GM23248 (cell line): ENCODE results near the gene EP400. TPM values are rescaled to one million over a fixed set of nuclear protein-coding genes. Genes with fewer than 3 reads are reported as not detected.
"Not testable (repeated sequence)": the region's sequence is repeated elsewhere in the genome, so short reads cannot be mapped to it uniquely, and the experiment has no call there.

Experiments
- DNase-seq: peaks from one replicate; pipeline ENCODE4 v3.0.0-alpha.2; 2015
- H2AFZ ChIP-seq: fragments of 200-600 bp; sonication (generic); 2 replicates; pipeline ENCODE4 v1.6.1; 2016; ENCODE audit warnings: antibody characterized with exemption
- H3F3A ChIP-seq: fragments of 200-600 bp; sonication (generic); 2 replicates; pipeline ENCODE4 v1.6.1; 2016; ENCODE audit warnings: mild to moderate bottlenecking, antibody characterized with exemption, mixed run types; ENCODE audit not compliant: insufficient read depth
- H3K27ac ChIP-seq: fragments of 200-600 bp; sonication (generic); 2 replicates; pipeline ENCODE4 v1.5.1; 2016; ENCODE audit warnings: mild to moderate bottlenecking
- H3K27me3 ChIP-seq: fragments of 200-600 bp; sonication (generic); replicated peaks from 2 replicates; pipeline ENCODE4 v1.6.1; 2016; ENCODE audit warnings: mild to moderate bottlenecking; ENCODE audit not compliant: insufficient read depth
- H3K36me3 ChIP-seq: fragments of 200-600 bp; sonication (generic); 2 replicates; pipeline ENCODE4 v1.6.1; 2016; ENCODE audit warnings: low read depth, mild to moderate bottlenecking
- H3K4me1 ChIP-seq: fragments of 200-600 bp; sonication (generic); 2 replicates; pipeline ENCODE4 v1.6.1; 2016; ENCODE audit warnings: mild to moderate bottlenecking; ENCODE audit not compliant: insufficient read depth
- H3K4me2 ChIP-seq: fragments of 200-600 bp; sonication (generic); one replicate; pipeline ENCODE4 v1.6.1; 2016; ENCODE audit warnings: mild to moderate bottlenecking; ENCODE audit not compliant: unreplicated experiment
- H3K4me3 ChIP-seq: fragments of 200-600 bp; sonication (generic); 2 replicates; pipeline ENCODE4 v1.5.1; 2016; ENCODE audit warnings: mild to moderate bottlenecking
- H3K79me2 ChIP-seq: fragments of 200-600 bp; sonication (generic); 2 replicates; pipeline ENCODE4 v1.6.1; 2016; ENCODE audit warnings: mild to moderate bottlenecking; ENCODE audit not compliant: insufficient read depth
- H3K9ac ChIP-seq: fragments of 200-600 bp; sonication (generic); 2 replicates; pipeline ENCODE4 v1.6.1; 2016; ENCODE audit warnings: mild to moderate bottlenecking
- H3K9me2 ChIP-seq: fragments of 200-600 bp; sonication (generic); 2 replicates; pipeline ENCODE4 v1.6.1; 2016; ENCODE audit warnings: mixed run types, mild to moderate bottlenecking, moderate library complexity; ENCODE audit not compliant: insufficient read depth
- H3K9me3 ChIP-seq: fragments of 200-600 bp; sonication (generic); one replicate; pipeline ENCODE4 v1.6.1; 2017; ENCODE audit warnings: low read depth
- H4K20me1 ChIP-seq: fragments of 200-600 bp; sonication (generic); 2 replicates; pipeline ENCODE4 v1.6.0; 2016; ENCODE audit not compliant: insufficient read depth
- EZH2 ChIP-seq: fragments of 200-600 bp; sonication (generic); IDR thresholded peaks from 2 replicates; pipeline ENCODE4 v1.6.1; 2018; ENCODE audit warnings: antibody characterized with exemption, mild to moderate bottlenecking; ENCODE audit not compliant: insufficient read depth, poor library complexity, severe bottlenecking
- EZH2phosphoT487 ChIP-seq: fragments of 200-600 bp; sonication (generic); IDR thresholded peaks from 2 replicates; pipeline ENCODE4 v1.6.1; 2018; ENCODE audit warnings: antibody characterized with exemption, moderate library complexity, mild to moderate bottlenecking, low read depth; ENCODE audit not compliant: insufficient read depth
- WGBS, 2 experiments: methylation state at CpG; one replicate each; pipeline ENCODE4 v1.1.6; 2015 to 2017; ENCODE audit warnings: low lambda C conversion rate in 2 of 2, low coverage in 1 of 2; ENCODE audit errors: missing lambda C conversion rate in 2 of 2; 5-methylcytosine and 5-hydroxymethylcytosine counted together
- in situ Hi-C: fragments of 300-500 bp; cut with MboI; formaldehyde crosslinking; loops from 2 replicates; pipeline ENCODE4 v1.15.0; 2020
- polyA plus RNA-seq: library from polyadenylated mRNA; unstranded; fragments of >200 nt; fragmentation: Nextera tagmentation; extraction: Ambion mirVana; gene quantifications from 2 replicates; pipeline ENCODE4 v1.2.1, GENCODE V29; 2016
- total RNA-seq: library from RNA; depleted of rRNA; stranded (reverse); fragments of >200 nt; shearing (Covaris generic); gene quantifications from 2 replicates; pipeline ENCODE4 v1.2.3, GENCODE V29; 2014

The EP400 gene
- total and polyA plus RNA-seq, 2 experiments from 2014 or later, result 8.6 to 9.4 TPM

DNA sequence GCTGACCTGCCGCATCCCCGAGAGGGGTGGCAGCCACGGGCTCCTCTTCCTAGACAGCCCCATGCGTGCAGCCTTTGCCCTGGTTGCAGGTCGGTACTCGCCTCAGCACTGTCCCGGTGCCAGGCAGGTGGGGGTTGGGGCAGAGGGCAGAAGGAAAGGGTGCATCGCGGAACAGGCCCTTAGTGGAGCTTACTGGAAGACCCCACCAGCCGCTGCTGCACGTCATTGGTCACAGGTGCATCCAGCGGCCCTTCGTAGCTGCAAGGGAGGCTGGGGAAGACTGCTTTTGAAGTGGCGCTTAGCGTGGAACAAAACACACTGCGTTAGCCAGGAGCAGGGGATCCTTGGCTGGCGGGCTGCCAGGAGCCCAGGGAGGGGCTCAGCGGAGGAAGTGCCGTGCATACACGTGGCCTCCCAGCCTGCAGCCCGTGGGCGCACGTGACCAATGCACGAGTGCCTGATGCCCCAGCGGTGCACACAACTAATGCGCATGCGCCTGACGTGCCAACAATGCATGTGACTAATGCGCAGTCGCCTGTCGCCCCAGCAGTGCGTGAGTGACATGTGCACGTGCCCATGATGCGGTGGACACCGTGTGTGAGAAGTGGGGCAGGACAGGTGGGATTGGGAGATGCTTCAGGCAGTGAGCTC is 5.0 kb upstream of the EP400 start:
- Histone ChIP-seq H2AFZ (no peak overlapping the region), H3F3A (peaks cover 27% of the 10 kb centered on the region), H4K20me1 (no peaks in the 10 kb centered on the region), H3K9me2 (no peaks in the 10 kb centered on the region), H3K27ac (no peak overlapping the region), H3K9me3 (no peaks in the 10 kb centered on the region), H3K79me2 (no peaks in the 10 kb centered on the region), H3K36me3 (peaks cover 5% of the 10 kb centered on the region; the same call in 1 of the 2 replicates), H3K4me3 (no peak overlapping the region), H3K4me2 (no peak overlapping the region), H3K9ac (no peak overlapping the region), H3K4me1 (no peaks in the 10 kb centered on the region), H3K27me3 (no peaks in the 10 kb centered on the region)
- TF ChIP-seq EZH2phosphoT487, result no peak
- TF ChIP-seq EZH2, result no peak
- in situ Hi-C loops, result no loop called here
- DNase-seq, result no peak
- 91 to 93% methylated on average over 35 of the region's 35 CpGs for whole genome bisulfite sequencing, 2 experiments

DNA sequence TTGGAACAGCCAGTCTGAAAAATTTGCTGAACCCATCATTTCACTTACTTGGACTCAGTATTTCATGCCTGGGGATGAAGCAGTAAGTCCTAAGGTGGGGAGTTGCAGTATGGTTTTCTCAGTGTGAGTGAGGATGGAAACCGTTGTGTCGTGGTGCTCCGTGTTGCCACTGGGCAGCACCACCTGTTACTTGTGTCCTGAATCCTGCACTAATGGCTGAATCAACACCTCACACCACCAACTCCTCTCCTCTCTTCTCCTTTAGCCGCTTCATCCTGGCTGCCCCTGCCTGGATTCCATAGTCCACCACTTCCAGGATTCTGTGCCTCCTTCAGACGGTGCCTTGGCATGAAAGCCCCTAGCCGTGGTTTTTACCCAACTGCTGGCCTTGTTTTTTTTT is 3.0 kb upstream of the EP400 start:
- H3K36me3 ChIP-seq, result peaks cover 5% of the 10 kb centered on the region; the same call in 1 of the 2 replicates
- no peak overlapping the region for H2AFZ ChIP-seq
- no peaks in the 10 kb centered on the region for H3K9me3 ChIP-seq
- no peak for TF ChIP-seq EZH2
- TF ChIP-seq EZH2phosphoT487, result no peak
- H3K79me2 ChIP-seq, result peaks cover 16% of the 10 kb centered on the region
- no peaks in the 10 kb centered on the region for H3K27me3 ChIP-seq
- H3K4me2 ChIP-seq, result no peak overlapping the region
- H3F3A ChIP-seq, result peaks cover 27% of the 10 kb centered on the region
- H3K4me1 ChIP-seq, result peaks cover 8% of the 10 kb centered on the region; the same call in 1 of the 2 replicates
- in situ Hi-C loops, result no loop called here
- no peak overlapping the region for H3K27ac ChIP-seq
- 92 to 94% methylated on average over 6 of the region's 6 CpGs for WGBS, 2 experiments
- DNase-seq, result no peak
- no peak overlapping the region for H3K4me3 ChIP-seq
- no peaks in the 10 kb centered on the region for H4K20me1 ChIP-seq
- H3K9ac ChIP-seq, result no peak overlapping the region
- no peaks in the 10 kb centered on the region for H3K9me2 ChIP-seq

DNA sequence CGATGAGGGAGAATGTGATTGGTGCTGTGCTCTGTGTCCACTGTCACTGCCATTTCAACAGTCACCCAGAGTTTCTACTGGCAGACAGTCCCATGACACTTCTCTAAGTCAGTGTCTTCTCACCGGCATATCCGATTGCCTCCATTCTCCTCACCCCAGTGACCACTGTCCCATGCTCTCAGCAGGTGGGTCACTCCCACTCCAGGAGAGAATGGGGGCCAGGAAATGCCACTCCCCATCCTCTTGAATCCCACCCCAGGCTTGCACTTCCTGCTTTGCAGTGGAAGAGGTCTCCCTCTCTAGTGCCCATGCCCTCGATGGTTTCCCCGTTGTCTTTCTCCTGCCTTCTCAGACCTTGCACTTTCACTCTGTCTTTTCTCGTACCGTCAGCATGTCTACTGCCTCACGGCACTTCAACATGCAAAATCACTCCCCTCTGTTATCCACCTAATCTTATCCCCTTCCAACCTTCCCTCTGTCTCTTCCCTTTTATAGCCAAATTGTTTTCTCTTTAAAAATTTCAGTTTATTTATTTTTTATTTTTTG is 2.2 kb upstream of the EP400 start:
- WGBS, 2 experiments, result 38 to 43% methylated on average over 8 of the region's 8 CpGs
- Histone ChIP-seq H3F3A (peaks cover 27% of the 10 kb centered on the region), H3K27me3 (no peaks in the 10 kb centered on the region), H3K9ac (no peak overlapping the region), H3K9me2 (no peaks in the 10 kb centered on the region), H2AFZ (0 out of 2 replicates have a peak overlapping the region, but pooled peaks have one; percentile 24), H3K9me3 (no peaks in the 10 kb centered on the region), H3K4me1 (peaks cover 9% of the 10 kb centered on the region; the same call in 1 of the 2 replicates), H4K20me1 (no peaks in the 10 kb centered on the region), H3K27ac (no peak overlapping the region), H3K36me3 (0 out of 2 replicates have a peak, but pooled peaks cover 5% of the 10 kb centered on the region), H3K79me2 (peaks cover 24% of the 10 kb centered on the region), H3K4me3 (no peak overlapping the region), H3K4me2 (no peak overlapping the region)
- in situ Hi-C loops, result no loop called here
- DNase-seq, result no peak
- TF ChIP-seq EZH2, result no peak
- TF ChIP-seq EZH2phosphoT487, result no peak

DNA sequence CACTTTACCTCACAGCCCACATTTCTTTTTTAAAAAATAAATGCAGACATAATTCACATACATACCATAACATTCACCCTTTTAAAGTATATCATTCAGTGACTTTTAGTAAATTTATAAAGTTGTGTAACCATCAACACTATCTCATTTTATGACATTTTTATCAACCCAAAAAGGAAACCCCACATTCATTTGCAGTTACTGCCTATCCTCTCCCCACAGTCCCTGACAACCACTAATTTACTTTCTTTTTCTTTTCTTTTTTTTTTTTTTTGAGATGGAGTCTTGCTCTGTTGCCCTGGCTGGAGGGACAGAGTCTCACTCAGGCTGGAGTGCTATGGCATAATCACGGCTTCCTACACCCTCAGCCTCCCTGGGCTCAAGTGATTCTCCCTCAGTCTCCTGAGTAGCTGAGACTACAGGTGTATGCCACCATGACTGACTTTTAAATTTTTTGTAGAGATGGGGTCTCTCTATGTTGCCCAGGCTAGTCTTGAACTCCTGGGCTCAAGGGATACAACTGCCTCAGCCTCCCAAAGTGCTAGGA is 1.5 kb upstream of the EP400 start:
- no peak for TF ChIP-seq EZH2phosphoT487
- TF ChIP-seq EZH2, result no peak
- WGBS, 2 experiments, result 57 to 71% methylated on average over 1 of the region's 1 CpG

DNA sequence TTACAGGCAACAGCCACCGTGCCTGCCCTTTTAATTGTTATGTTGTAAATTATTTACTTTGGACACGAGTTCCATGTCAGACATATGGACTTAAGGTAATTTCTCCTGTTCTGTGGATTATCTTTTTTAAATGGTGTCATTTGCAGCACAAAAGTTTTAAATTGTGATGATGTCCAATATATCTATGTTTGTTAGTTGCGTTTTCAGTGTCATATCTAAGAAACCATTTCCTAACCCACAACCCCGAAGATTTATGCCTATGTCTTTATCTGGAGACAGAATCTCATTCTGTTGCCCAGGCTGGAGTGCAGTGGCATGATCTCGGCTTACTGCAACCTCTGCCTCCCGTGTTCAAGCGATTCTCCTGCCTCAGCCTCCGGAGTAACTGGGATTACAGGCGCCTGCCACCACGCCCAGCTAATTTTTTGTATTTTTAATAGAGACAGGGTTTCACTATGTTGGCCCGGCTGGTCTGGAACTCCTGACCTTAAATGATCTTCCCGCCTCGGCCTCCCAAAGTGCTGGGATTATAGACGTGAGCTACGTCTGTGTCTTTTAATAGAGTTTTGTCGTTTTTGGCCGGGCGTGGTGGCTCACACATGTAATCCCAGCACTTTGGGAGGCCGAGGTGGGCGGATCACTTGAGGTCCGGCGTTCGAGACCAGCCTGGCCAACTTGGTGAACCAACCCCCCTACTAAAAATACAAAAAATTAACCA is 870 bp upstream of the EP400 start:
- H3K9me2 ChIP-seq, H3K27me3 ChIP-seq, H3K4me1 ChIP-seq, H3K36me3 ChIP-seq, H3K9me3 ChIP-seq, in situ Hi-C loops, H4K20me1 ChIP-seq: not testable (repeated sequence)
- DNase-seq, result peak; percentile 21
- peak overlapping the region; percentile 76 for H3K4me2 ChIP-seq
- peak overlapping the region; percentile 68 for H3K9ac ChIP-seq
- peaks cover 31% of the 10 kb centered on the region for H3F3A ChIP-seq
- H3K79me2 ChIP-seq, result peaks cover 37% of the 10 kb centered on the region
- H3K27ac ChIP-seq, result peak overlapping the region; percentile 64
- H2AFZ ChIP-seq, result peak overlapping the region; percentile 76
- 16 to 17% methylated on average over 23 of the region's 23 CpGs for WGBS, 2 experiments
- peak overlapping the region; percentile 89 for H3K4me3 ChIP-seq

More for the DNA sequence above, 1.5 kb upstream of the EP400 start:
- Histone ChIP-seq H3K9me2 (no peaks in the 10 kb centered on the region), H3K4me3 (no peak overlapping the region), H3F3A (peaks cover 31% of the 10 kb centered on the region), H3K27ac (peak overlapping the region; percentile 64), H3K27me3 (no peaks in the 10 kb centered on the region), H3K4me1 (peaks cover 9% of the 10 kb centered on the region; the same call in 1 of the 2 replicates), H3K4me2 (no peak overlapping the region), H4K20me1 (no peaks in the 10 kb centered on the region), H3K36me3 (0 out of 2 replicates have a peak, but pooled peaks cover 5% of the 10 kb centered on the region), H3K9ac (no peak overlapping the region), H3K79me2 (peaks cover 31% of the 10 kb centered on the region), H3K9me3 (no peaks in the 10 kb centered on the region), H2AFZ (peak overlapping the region; percentile 76; the same call in 1 of the 2 replicates)
- peak; percentile 14 for DNase-seq
- in situ Hi-C loops, result no loop called here
